Measurements from ENCODE around the gene ITGA1.

Gene ITGA1

GRCh38 chr5:52906343-52906742 lies 118.6 kb downstream of the ITGA1 start:
- DNase-seq, result no peak

- no peak for DNase-seq
These were observed 119.1 kb downstream of the ITGA1 start for GRCh38 chr5:52906845-52907244.

- DNase-seq, result no peak
These were observed 121.5 kb downstream of the ITGA1 start for GRCh38 chr5:52909192-52909591.

- no peak for DNase-seq
These were observed 122.4 kb downstream of the ITGA1 start for GRCh38 chr5:52910071-52910470.

- peak; percentile 22 to 36 for DNase-seq
These were observed 127.6 kb downstream of the ITGA1 start for GRCh38 chr5:52915176-52915875.

- no peak for DNase-seq
These were observed 133.2 kb downstream of the ITGA1 start for GRCh38 chr5:52920929-52921328.

GRCh38 chr5:52922384-52922783 lies 134.7 kb downstream of the ITGA1 start:
- DNase-seq, result no peak

- DNase-seq, result no peak
These were observed 136.7 kb downstream of the ITGA1 start for GRCh38 chr5:52924456-52924855.

- no peak for DNase-seq
These were observed 137.3 kb downstream of the ITGA1 start for GRCh38 chr5:52925001-52925400.

GRCh38 chr5:52928689-52929088 lies 141.0 kb downstream of the ITGA1 start:
- DNase-seq, result no peak

GRCh38 chr5:52938226-52938625 lies 150.5 kb downstream of the ITGA1 start:
- DNase-seq, result no peak

GRCh38 chr5:52943285-52943684 lies 155.6 kb downstream of the ITGA1 start:
- no peak for DNase-seq

GRCh38 chr5:52943808-52944207 lies 156.1 kb downstream of the ITGA1 start:
- DNase-seq, result no peak

- no peak for DNase-seq
These were observed 157.3 kb downstream of the ITGA1 start for GRCh38 chr5:52945040-52945439.

- DNase-seq, result no peak
These were observed 159.5 kb downstream of the ITGA1 start for GRCh38 chr5:52947208-52947607.

- DNase-seq, result no peak
These were observed 160.1 kb downstream of the ITGA1 start for GRCh38 chr5:52947851-52948250.

GRCh38 chr5:52948418-52949076 lies 160.8 kb downstream of the ITGA1 start:
- DNase-seq, result peak; percentile 45 to 48

GRCh38 chr5:52950686-52951085 lies 163.0 kb downstream of the ITGA1 start:
- DNase-seq, result no peak

GRCh38 chr5:52952483-52952882 lies 164.8 kb downstream of the ITGA1 start:
- no peak for DNase-seq

GRCh38 chr5:52956014-52956413 lies 168.3 kb downstream of the ITGA1 start:
- DNase-seq, result no peak

GRCh38 chr5:52956915-52957747 lies 169.4 kb downstream of the ITGA1 start:
- DNase-seq, result no peak

GRCh38 chr5:52961274-52961681 lies 173.6 kb downstream of the ITGA1 start:
- DNase-seq, result no peak

- no peak for DNase-seq
These were observed 175.9 kb downstream of the ITGA1 start for GRCh38 chr5:52963636-52964035.

GRCh38 chr5:52964138-52964537 lies 176.4 kb downstream of the ITGA1 start:
- no peak for DNase-seq

Measured in activated CD4-positive, alpha-beta T cell treated with anti-CD3 and anti-CD28 coated beads, Interleukin-2, amount 50 U/mL, for 4 hours (primary cell).